Lower leg skin (tissue), 4 donors: ENCODE data around the gene LRRC75A. TPM values are rescaled to one million over a fixed set of nuclear protein-coding genes. Genes with fewer than 3 reads are reported as not detected.
A peak's percentile ranks its signal among the peaks of the same experiment; 100 is the strongest.
"Not testable (repeated sequence)": the region's sequence is repeated elsewhere in the genome, so short reads cannot be mapped to it uniquely, and the experiment has no call there.

Source experiments
- DNase-seq, 2 donors: peaks; one replicate each; pipeline ENCODE4 v3.0.0-alpha.2; 2019; ENCODE audit warnings: low spot score in 2 of 2
- H3K4me3 ChIP-seq: fragments of 200-600 bp; sonication (generic); 2 replicates; pipeline ENCODE4 v1.5.1; 2017; ENCODE audit warnings: mild to moderate bottlenecking, low read depth; ENCODE audit not compliant: poor library complexity, severe bottlenecking
- CTCF ChIP-seq, 3 donors: fragments of 450-650 bp; IDR thresholded peaks; one replicate each; pipeline ENCODE4 v1.5.1; 2016; ENCODE audit warnings: antibody characterized with exemption in 3 of 3, mild to moderate bottlenecking in 3 of 3, moderate library complexity in 2 of 3
- POLR2A ChIP-seq, 2 donors: fragments of 450-650 bp; IDR thresholded peaks; one replicate each; pipeline ENCODE4 v1.6.1; 2016 to 2017; ENCODE audit warnings: antibody characterized with exemption in 2 of 2, mild to moderate bottlenecking in 1 of 2, moderate library complexity in 1 of 2
- WGBS, 2 donors: methylation state at CpG; one replicate each; pipeline ENCODE4 v1.1.5; 2018; 5-methylcytosine and 5-hydroxymethylcytosine counted together
- intact Hi-C: fragments of 100-400 bp; cut with DNase I; formaldehyde crosslinking; loops from one replicate; pipeline ENCODE4 v1.15.0; 2023; ENCODE audit warnings: low total_unique reads
- total RNA-seq, 4 donors: library from RNA; depleted of rRNA; stranded (reverse); fragments of >200 nt; gene quantifications; one replicate each; pipeline ENCODE4 v1.1.0, GENCODE V29; 2016

Gene LRRC75A
- total RNA-seq, 4 donors from 2014 or later = 0.74 to 1.6 (median 0.99) TPM

DNA sequence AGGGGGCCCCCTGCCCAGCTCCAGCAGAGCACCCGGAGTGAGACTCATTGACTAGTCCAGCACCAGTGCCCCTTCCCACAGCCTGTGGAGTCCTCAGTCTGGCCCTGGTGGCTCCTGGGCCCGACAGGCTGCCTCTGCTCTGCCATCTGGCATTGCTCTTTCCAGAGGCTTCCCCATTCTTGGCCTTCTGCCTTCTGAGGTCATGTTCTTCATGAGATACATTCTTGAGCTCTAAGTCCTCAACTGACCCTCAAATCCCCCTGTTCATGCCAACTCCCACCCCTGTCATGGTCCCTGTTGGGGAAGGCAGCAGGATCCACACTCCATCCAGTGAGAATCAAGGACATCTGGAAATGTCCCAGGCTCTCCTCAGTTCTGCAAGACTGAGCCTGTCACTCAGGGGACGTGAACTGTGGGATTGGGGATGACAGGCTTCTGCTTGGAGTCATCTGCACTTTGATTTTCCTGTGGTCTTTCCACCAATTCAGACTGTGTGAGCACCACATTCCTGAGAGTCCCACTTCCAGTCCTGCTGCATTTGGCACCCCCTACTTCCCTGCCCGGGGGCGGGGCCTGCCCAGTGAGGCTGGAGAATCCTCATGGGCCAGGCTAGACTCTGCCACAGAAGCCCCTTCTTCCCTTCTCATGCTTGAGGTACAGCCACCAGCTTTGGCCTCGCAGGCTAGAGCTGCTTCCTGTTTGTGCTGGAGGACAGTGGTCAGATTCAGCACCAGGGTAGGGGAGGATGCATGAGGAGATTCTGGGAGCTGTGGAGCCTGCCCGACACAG is 73.9 kb downstream of the LRRC75A start:
- no peak overlapping the region for H3K4me3 ChIP-seq
- TF ChIP-seq POLR2A (IDR thresholded peaks at IDR 0.05) (no peak), CTCF (IDR thresholded peaks at IDR 0.05) (no peak)
- intact Hi-C loops = no loop called here
- no peak for DNase-seq
- 55 to 64% methylated on average over 7 of the region's 7 CpGs for WGBS, 2 donors

- TF ChIP-seq CTCF (IDR thresholded peaks at IDR 0.05) = no peak
- TF ChIP-seq POLR2A (IDR thresholded peaks at IDR 0.05) = no peak
- 91 to 97% methylated on average over 7 of the region's 7 CpGs for WGBS, 2 donors
- H3K4me3 ChIP-seq = no peak overlapping the region
- no peak for DNase-seq
- intact Hi-C loops = no loop called here
These were observed 74.6 kb downstream of the LRRC75A start for GRCh38 chr17:16417399-16417798.

GRCh38 chr17:16415031-16415924 is 76.7 kb downstream of the LRRC75A start, which contains the start of gene TRPV2:
TSS of gene TRPV2 (plus strand) at chr17:16415571. CDS start at chr17:16417669, 2,098 bp downstream.
- intact Hi-C loops = no loop called here
- no peak for DNase-seq
- WGBS, 2 donors = 33 to 47% methylated on average over 8 to 20 of the region's 21 CpGs
- no peak for TF ChIP-seq CTCF (IDR thresholded peaks at IDR 0.05)
- TF ChIP-seq POLR2A (IDR thresholded peaks at IDR 0.05) = no peak
- peak within 1 kb of the TSS; percentile 46 for H3K4me3 ChIP-seq

- intact Hi-C loops = no loop called here
- no peak overlapping the region for H3K4me3 ChIP-seq
- peak in 1 of 2 donors; percentile 70 for DNase-seq
- TF ChIP-seq POLR2A (IDR thresholded peaks at IDR 0.05) = no peak
- TF ChIP-seq CTCF (IDR thresholded peaks at IDR 0.05) = no peak
- WGBS, 2 donors = 14 to 18% methylated on average over 13 to 14 of the region's 14 CpGs
These were observed 83.9 kb downstream of the LRRC75A start for GRCh38 chr17:16407911-16408588.

GRCh38 chr17:16406742-16407674 is 85.0 kb downstream of the LRRC75A start:
- TF ChIP-seq CTCF (IDR thresholded peaks at IDR 0.05) = no peak
- no peak for TF ChIP-seq POLR2A (IDR thresholded peaks at IDR 0.05)
- intact Hi-C loops = no loop called here
- DNase-seq = peak in 1 of 2 donors; percentile 91
- WGBS, 2 donors = 5 to 8% methylated on average over 65 to 67 of the region's 67 CpGs
- H3K4me3 ChIP-seq = peak overlapping the region; percentile 48

DNA sequence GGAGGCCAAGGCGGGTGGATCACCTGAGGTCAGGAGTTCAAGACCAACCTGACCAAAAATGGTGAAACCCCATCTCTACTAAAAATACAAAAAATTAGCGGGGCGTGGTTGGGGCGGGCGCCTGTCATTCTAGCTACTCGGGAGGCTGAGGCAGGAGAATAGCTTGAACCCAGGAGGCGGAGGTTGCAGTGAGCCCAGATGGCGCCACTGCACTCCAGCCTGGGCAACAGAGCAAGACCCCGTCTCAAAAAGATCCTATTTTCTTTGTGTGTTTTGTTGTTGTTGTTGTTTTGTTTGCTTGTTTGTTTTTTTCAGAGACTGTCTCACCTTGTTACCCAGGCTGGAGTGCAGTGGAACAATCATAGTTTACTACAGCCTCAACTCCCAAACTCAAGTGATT is 88.1 kb downstream of the LRRC75A start:
- H3K4me3 ChIP-seq, intact Hi-C loops, DNase-seq: not testable (repeated sequence)
- 92% methylated on average over 9 of the region's 9 CpGs for WGBS, 2 donors
